ENCODE data around the gene CCDC88B. TPM values are rescaled to one million over a fixed set of nuclear protein-coding genes. Genes with fewer than 3 reads are reported as not detected.
A peak's percentile ranks its signal among the peaks of the same experiment; 100 is the strongest.

The CCDC88B gene
- total and polyA plus RNA-seq, 9 of the 15 experiments (the other 6 are each of a cell fraction or from before 2014, with no cell fraction given) = 0.13 to 18.1 (median 7.9) TPM

DNA sequence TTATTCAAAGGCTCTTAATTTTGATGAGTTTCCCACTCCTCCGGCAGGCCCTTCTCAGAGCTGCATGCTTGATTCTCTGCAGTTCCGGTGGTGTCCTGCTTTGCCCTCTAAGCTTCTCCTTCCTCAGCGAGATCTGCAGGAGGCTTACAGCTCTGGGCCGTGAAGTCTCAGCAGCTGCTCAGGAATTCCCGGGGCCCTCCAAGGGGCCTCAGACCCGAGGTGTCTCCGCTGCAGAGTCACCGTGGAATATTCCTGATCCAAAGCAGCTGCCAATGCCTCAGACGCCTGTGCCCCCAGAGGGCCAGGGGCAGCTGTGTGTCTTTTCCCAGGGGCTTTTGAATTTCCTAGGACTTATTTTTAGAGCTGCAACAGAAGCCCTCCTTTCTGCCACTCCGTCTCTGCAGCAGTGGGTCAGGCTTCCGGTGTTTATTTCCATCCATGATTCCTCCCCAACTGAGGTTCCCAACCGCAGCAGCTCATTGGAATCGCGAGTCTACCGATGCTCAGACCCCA, 56.1 kb downstream of the CCDC88B start:
- no peak for FAIRE-seq
- Histone ChIP-seq H3K9me3 (replicated peaks; ENCODE audit: control insufficient read depth, insufficient read depth, low read depth, low read length) (no peaks in the 10 kb centered on the region), H3K4me1 (replicated peaks in 1 of 2; ENCODE audit: control insufficient read depth in 2 of 2, insufficient read depth in 2 of 2, low read length in 2 of 2) (peaks cover 8% of the 10 kb centered on the region in 2 experiments; a peak in 3 of 5 replicates), H2AFZ (ENCODE audit: low read depth, low read length) (no peak overlapping the region), H3K9ac (ENCODE audit: insufficient read depth in 1 of 2, low read depth in 2 of 2, low read length in 2 of 2) (0 out of 4 replicates have a peak overlapping the region, but pooled peaks of 1 of the 2 experiments have one; percentile 55), H3K79me2 (ENCODE audit: control insufficient read depth, insufficient read depth, low read length) (no peaks in the 10 kb centered on the region), H3K27me3 (ENCODE audit: control insufficient read depth in 2 of 2, insufficient read depth in 2 of 2, low read length in 2 of 2) (peaks cover 16 to 61% of the 10 kb centered on the region in 2 experiments), H3K4me2 (ENCODE audit: insufficient read depth, low read length) (no peak overlapping the region), H3K9me1 (ENCODE audit: control insufficient read depth, insufficient read depth, low read length) (no peaks in the 10 kb centered on the region), H3K27ac (ENCODE audit: extremely low read depth, low read depth, low read length) (no peak overlapping the region), H4K20me1 (replicated peaks; ENCODE audit: control insufficient read depth, insufficient read depth, low read length) (0 out of 2 replicates have a peak, but pooled peaks cover 3% of the 10 kb centered on the region), H3K36me3 (ENCODE audit: control insufficient read depth, insufficient read depth, low read length) (no peaks in the 10 kb centered on the region), H3K4me3 (no peak overlapping the region)
- 3% methylated on average over 14 of the region's 15 CpGs for WGBS (ENCODE audit: insufficient coverage, low coverage, missing lambda C conversion rate)
- no TSS peak for BruUV-seq (replicated peaks)
- 0 out of 2 replicates have a peak, but pooled peaks have one; percentile 9 for TF ChIP-seq ETV1 (tag; conservative IDR thresholded peaks at IDR 0.05; ENCODE audit: low read depth)
- TF ChIP-seq ZBTB1 (CRISPR knock-in tag; IDR thresholded peaks at IDR 0.05; ENCODE audit: borderline replicate concordance, low read depth) = no peak
- CTCF ChIA-PET (ENCODE audit: low intra/inter-chr PET ratio) = no interaction called here
- no peak for DNase-seq (ENCODE audit: extremely low read depth in 1 of 4, low spot score in 3 of 4)
- intact Hi-C loops (cut with micrococcal nuclease) (no loop called here), in situ Hi-C loops (cut with MboI) (no loop called here)
- ATAC-seq = no peak; the same call in 2 of the 3 replicates
- POLR2A ChIA-PET = interaction anchor here (0.7 to 1.4 kb wide), 7 partner anchors 9 to 1111 kb away, joined by 3 to 4 read pairs (median 3); no protein-coding TSS in a partner anchor

DNA sequence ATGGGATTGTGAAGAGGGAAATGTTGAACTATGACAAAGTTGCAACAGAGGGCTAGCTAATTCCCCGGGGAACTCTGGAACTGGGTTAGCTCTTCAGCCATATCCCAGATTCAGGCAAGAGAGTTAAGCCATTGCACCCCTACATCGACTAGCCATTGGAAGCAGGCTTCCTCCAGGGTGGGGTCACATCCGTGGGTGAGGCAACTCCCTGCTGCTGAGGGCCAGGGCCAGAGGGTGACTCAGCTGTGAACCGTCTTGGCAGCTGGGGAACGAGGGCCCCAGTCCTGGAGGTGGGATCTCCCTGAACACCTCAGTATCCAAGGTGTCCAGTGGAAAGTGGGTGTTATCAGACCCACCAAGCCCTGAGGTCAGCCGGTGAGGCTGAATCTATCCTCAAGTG, 60.1 kb downstream of the CCDC88B start:
- ChIA-PET CTCF (ENCODE audit: low intra/inter-chr PET ratio) (no interaction called here), POLR2A (interaction anchor here (0.6 to 1.8 kb wide), 2 partner anchors 10 to 284 kb away, joined by 3 to 5 read pairs; no protein-coding TSS in a partner anchor)
- Histone ChIP-seq H3K36me3 (ENCODE audit: control insufficient read depth, insufficient read depth, low read length) (no peaks in the 10 kb centered on the region), H3K9ac (ENCODE audit: insufficient read depth in 1 of 2, low read depth in 2 of 2, low read length in 2 of 2) (peak overlapping the region in 1 of 2 experiments; percentile 60; a peak in 2 of 4 replicates), H3K27me3 (ENCODE audit: control insufficient read depth in 2 of 2, insufficient read depth in 2 of 2, low read length in 2 of 2) (peaks cover 27 to 65% of the 10 kb centered on the region in 2 experiments), H3K9me1 (ENCODE audit: control insufficient read depth, insufficient read depth, low read length) (no peaks in the 10 kb centered on the region), H4K20me1 (replicated peaks; ENCODE audit: control insufficient read depth, insufficient read depth, low read length) (0 out of 2 replicates have a peak, but pooled peaks cover 3% of the 10 kb centered on the region), H3K79me2 (ENCODE audit: control insufficient read depth, insufficient read depth, low read length) (no peaks in the 10 kb centered on the region), H2AFZ (ENCODE audit: low read depth, low read length) (peak overlapping the region; percentile 17; the same call in 1 of the 2 replicates), H3K4me3 (no peak overlapping the region), H3K4me2 (ENCODE audit: insufficient read depth, low read length) (peak overlapping the region; percentile 21; the same call in 1 of the 2 replicates), H3K27ac (ENCODE audit: extremely low read depth, low read depth, low read length) (no peak overlapping the region), H3K4me1 (replicated peaks in 1 of 2; ENCODE audit: control insufficient read depth in 2 of 2, insufficient read depth in 2 of 2, low read length in 2 of 2) (peaks cover 8% of the 10 kb centered on the region in 2 experiments; a peak in 3 of 5 replicates), H3K9me3 (replicated peaks; ENCODE audit: control insufficient read depth, insufficient read depth, low read depth, low read length) (no peaks in the 10 kb centered on the region)
- peak; percentile 54 for FAIRE-seq
- intact Hi-C loops (cut with micrococcal nuclease) (no loop called here), in situ Hi-C loops (cut with MboI) (no loop called here)
- peak; percentile 42 to 62 (median 52) for DNase-seq (ENCODE audit: extremely low read depth in 1 of 4, low spot score in 3 of 4)
- peak; percentile 92 for ATAC-seq
- no TSS peak for BruUV-seq (replicated peaks)
- 6% methylated on average over 6 of the region's 6 CpGs for WGBS (ENCODE audit: insufficient coverage, low coverage, missing lambda C conversion rate)
- TF ChIP-seq SAFB2 (IDR thresholded peaks at IDR 0.05; ENCODE audit: borderline replicate concordance, low read depth, low read length, severe bottlenecking) (no peak), MAFG (tag; conservative IDR thresholded peaks at IDR 0.05) (peak; percentile 29; the same call in 1 of the 2 replicates), ZEB2 (IDR thresholded peaks at IDR 0.05) (peak; percentile 43; the same call in 1 of the 2 replicates), HEY1 (CRISPR knock-in tag; IDR thresholded peaks at IDR 0.05; ENCODE audit: borderline replicate concordance) (no peak), ZBTB7A (IDR thresholded peaks at IDR 0.05; ENCODE audit: borderline replicate concordance, control insufficient read depth, low read depth, low read length) (no peak), GTF2F1 (IDR thresholded peaks at IDR 0.05; ENCODE audit: low read depth, low read length) (no peak), NFE2 (IDR thresholded peaks at IDR 0.05; ENCODE audit: low read depth) (peak; percentile 79)
